ENCODE results near the gene ADCYAP1R1.

Gene ADCYAP1R1

GRCh38 chr7:31058122-31058521 is 6.0 kb downstream of the ADCYAP1R1 start:
- H3K27ac ChIP-seq (ENCODE audit: low read length) = no peak overlapping the region
- no peaks in the 10 kb centered on the region for H3K36me3 ChIP-seq (ENCODE audit: control insufficient read depth in 1 of 2, insufficient read depth in 2 of 2, low read length in 2 of 2)
- peaks cover 9% of the 10 kb centered on the region for H3K27me3 ChIP-seq (ENCODE audit: low read depth, low read length)
- peaks cover 0 to 12% of the 10 kb centered on the region in 2 donors for H3K4me1 ChIP-seq (ENCODE audit: control insufficient read depth in 1 of 2, insufficient read depth in 2 of 2, low read length in 2 of 2)
- H3K4me3 ChIP-seq (ENCODE audit: low read depth in 1 of 2, low read length in 2 of 2) = no peak overlapping the region
- H3K9me3 ChIP-seq (ENCODE audit: control insufficient read depth in 1 of 2, low read length in 2 of 2) = no peaks in the 10 kb centered on the region

GRCh38 chr7:31058688-31059087 is 6.6 kb downstream of the ADCYAP1R1 start:
- Histone ChIP-seq H3K27ac (ENCODE audit: low read length) (no peak overlapping the region), H3K4me3 (ENCODE audit: low read depth in 1 of 2, low read length in 2 of 2) (no peak overlapping the region), H3K36me3 (ENCODE audit: control insufficient read depth in 1 of 2, insufficient read depth in 2 of 2, low read length in 2 of 2) (no peaks in the 10 kb centered on the region), H3K27me3 (ENCODE audit: low read depth, low read length) (peaks cover 7% of the 10 kb centered on the region), H3K9me3 (ENCODE audit: control insufficient read depth in 1 of 2, low read length in 2 of 2) (no peaks in the 10 kb centered on the region), H3K4me1 (ENCODE audit: control insufficient read depth in 1 of 2, insufficient read depth in 2 of 2, low read length in 2 of 2) (peaks cover 0 to 8% of the 10 kb centered on the region in 2 donors)

DNA sequence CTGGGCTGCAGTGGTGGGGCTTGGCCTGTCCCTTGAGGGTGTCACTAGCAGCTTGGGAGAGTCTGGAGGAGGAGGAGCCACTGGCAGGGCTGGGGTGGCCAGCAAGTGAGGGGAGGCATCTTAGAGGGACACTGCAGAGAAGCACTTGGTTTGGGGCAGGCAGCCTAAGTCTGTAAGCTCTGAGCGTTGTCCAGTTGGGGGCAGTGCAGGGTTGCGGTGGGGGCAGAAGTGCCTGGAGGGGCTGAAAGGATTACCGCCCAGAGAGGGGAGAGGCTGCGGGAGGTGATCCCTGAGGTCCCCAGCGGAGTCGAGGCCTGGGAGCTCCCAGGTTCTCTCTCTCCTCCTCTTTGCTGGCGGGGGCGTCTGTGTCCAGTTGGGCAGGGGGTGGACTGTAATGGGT is 7.4 kb downstream of the ADCYAP1R1 start:
- H3K9me3 ChIP-seq (ENCODE audit: control insufficient read depth in 1 of 2, low read length in 2 of 2) = no peaks in the 10 kb centered on the region
- H3K4me1 ChIP-seq (ENCODE audit: control insufficient read depth in 1 of 2, insufficient read depth in 2 of 2, low read length in 2 of 2) = peaks cover 0 to 7% of the 10 kb centered on the region in 2 donors
- H3K27ac ChIP-seq (ENCODE audit: low read length) = no peak overlapping the region
- H3K36me3 ChIP-seq (ENCODE audit: control insufficient read depth in 1 of 2, insufficient read depth in 2 of 2, low read length in 2 of 2) = no peaks in the 10 kb centered on the region
- no peak overlapping the region for H3K4me3 ChIP-seq (ENCODE audit: low read depth in 1 of 2, low read length in 2 of 2)
- peaks cover 3% of the 10 kb centered on the region for H3K27me3 ChIP-seq (ENCODE audit: low read depth, low read length)

DNA sequence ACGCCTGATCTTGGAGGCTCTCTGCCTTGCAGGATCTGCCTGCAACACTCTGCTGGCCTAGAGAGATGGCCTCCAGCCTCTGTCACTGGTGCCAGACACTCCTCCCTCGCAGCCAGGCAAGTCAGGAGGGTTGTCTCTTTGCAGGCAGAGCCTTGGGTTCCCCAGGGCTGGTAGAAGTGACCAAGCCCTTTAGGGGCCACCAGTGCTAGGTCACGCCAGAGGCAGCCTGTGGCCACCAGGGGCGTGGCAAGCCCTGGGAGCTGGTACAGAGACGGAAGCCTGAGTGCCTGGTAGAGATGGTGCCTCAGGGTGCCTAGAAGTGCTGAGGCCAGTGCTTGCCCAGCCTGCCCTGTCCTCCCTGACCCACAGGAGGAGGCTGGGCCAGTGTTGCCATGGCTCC is 9.1 kb downstream of the ADCYAP1R1 start:
- peaks cover 0 to 7% of the 10 kb centered on the region in 2 donors for H3K4me1 ChIP-seq (ENCODE audit: control insufficient read depth in 1 of 2, insufficient read depth in 2 of 2, low read length in 2 of 2)
- no peak overlapping the region for H3K27ac ChIP-seq (ENCODE audit: low read length)
- H3K36me3 ChIP-seq (ENCODE audit: control insufficient read depth in 1 of 2, insufficient read depth in 2 of 2, low read length in 2 of 2) = no peaks in the 10 kb centered on the region
- no peak overlapping the region for H3K4me3 ChIP-seq (ENCODE audit: low read depth in 1 of 2, low read length in 2 of 2)
- no peaks in the 10 kb centered on the region for H3K9me3 ChIP-seq (ENCODE audit: control insufficient read depth in 1 of 2, low read length in 2 of 2)
- H3K27me3 ChIP-seq (ENCODE audit: low read depth, low read length) = no peaks in the 10 kb centered on the region

DNA sequence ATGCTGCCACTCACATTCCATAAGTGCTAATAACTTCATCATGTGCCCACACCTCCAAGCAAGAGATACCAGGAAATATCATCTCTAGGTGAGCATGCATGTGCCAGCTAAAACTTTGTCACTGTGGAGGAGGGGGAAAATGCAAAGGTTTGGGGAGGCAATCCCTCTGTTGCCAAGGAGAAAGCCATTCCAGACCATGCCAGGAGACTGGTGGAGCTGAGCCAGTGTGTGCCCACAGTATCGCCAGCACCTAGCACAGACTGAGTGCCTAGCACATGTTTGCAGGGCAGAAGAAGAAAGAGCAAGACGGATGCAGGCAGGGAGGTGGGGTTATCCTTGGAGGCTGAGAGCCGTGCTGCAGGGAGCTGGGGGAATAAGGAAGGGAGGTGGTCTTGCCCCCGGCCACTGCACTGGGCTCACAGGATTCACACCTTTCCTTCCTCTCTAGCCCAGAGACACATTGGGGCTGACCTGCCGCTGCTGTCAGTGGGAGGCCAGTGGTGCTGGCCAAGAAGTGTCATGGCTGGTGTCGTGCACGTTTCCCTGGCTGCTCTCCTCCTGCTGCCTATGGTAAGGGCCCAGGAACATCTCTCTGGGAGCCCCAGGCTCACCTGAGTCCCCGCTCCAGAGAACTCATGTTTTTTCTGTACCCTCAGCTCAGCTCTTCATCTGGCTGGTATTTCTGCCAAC is 10.8 kb downstream of the ADCYAP1R1 start:
- Histone ChIP-seq H3K4me3 (ENCODE audit: low read depth in 1 of 2, low read length in 2 of 2) (no peak overlapping the region), H3K4me1 (ENCODE audit: control insufficient read depth in 1 of 2, insufficient read depth in 2 of 2, low read length in 2 of 2) (peaks cover 0 to 7% of the 10 kb centered on the region in 2 donors), H3K27ac (ENCODE audit: low read length) (no peak overlapping the region), H3K9me3 (ENCODE audit: control insufficient read depth in 1 of 2, low read length in 2 of 2) (no peaks in the 10 kb centered on the region), H3K36me3 (ENCODE audit: control insufficient read depth in 1 of 2, insufficient read depth in 2 of 2, low read length in 2 of 2) (no peaks in the 10 kb centered on the region), H3K27me3 (ENCODE audit: low read depth, low read length) (no peaks in the 10 kb centered on the region)

DNA sequence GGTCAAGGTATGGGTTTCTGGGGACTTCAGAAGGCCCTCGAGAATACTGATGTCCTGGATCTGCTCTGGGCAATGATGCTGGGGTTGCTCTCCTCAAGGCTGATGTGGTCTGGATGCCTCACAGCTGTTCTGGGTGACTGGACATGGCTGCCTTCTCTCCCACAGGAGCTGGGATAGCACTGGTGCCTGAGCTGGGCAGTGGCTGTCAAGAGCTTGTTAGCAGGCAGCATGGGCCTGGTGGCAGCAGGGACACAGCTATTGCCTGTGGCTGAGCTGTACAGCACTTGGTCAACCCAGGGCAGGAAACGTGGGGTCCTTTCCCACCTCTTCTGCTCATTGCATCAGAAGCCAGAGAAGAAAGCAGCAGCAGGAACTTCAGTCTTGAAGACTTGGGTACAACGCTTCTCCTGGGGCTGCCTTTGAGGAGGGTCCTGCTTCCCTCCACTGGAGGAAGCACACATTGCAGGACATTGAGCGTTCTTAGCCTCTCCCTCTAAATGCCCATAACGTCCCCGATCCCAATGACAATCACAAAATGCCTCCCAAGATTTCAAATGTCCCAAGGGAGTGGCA is 13.0 kb downstream of the ADCYAP1R1 start:
- no peaks in the 10 kb centered on the region for H3K36me3 ChIP-seq (ENCODE audit: control insufficient read depth in 1 of 2, insufficient read depth in 2 of 2, low read length in 2 of 2)
- H3K27ac ChIP-seq (ENCODE audit: low read length) = no peak overlapping the region
- H3K4me3 ChIP-seq (ENCODE audit: low read depth in 1 of 2, low read length in 2 of 2) = no peak overlapping the region
- H3K4me1 ChIP-seq (ENCODE audit: control insufficient read depth in 1 of 2, insufficient read depth in 2 of 2, low read length in 2 of 2) = no peaks in the 10 kb centered on the region
- no peaks in the 10 kb centered on the region for H3K9me3 ChIP-seq (ENCODE audit: control insufficient read depth in 1 of 2, low read length in 2 of 2)
- H3K27me3 ChIP-seq (ENCODE audit: low read depth, low read length) = no peaks in the 10 kb centered on the region

- Histone ChIP-seq H3K4me1 (ENCODE audit: control insufficient read depth in 1 of 2, insufficient read depth in 2 of 2, low read length in 2 of 2) (no peaks in the 10 kb centered on the region), H3K4me3 (ENCODE audit: low read depth in 1 of 2, low read length in 2 of 2) (no peak overlapping the region), H3K36me3 (ENCODE audit: control insufficient read depth in 1 of 2, insufficient read depth in 2 of 2, low read length in 2 of 2) (no peaks in the 10 kb centered on the region), H3K9me3 (ENCODE audit: control insufficient read depth in 1 of 2, low read length in 2 of 2) (no peaks in the 10 kb centered on the region), H3K27ac (ENCODE audit: low read length) (no peak overlapping the region), H3K27me3 (ENCODE audit: low read depth, low read length) (no peaks in the 10 kb centered on the region)
These were observed 13.7 kb downstream of the ADCYAP1R1 start for GRCh38 chr7:31065840-31066239.

GRCh38 chr7:31066516-31067130 is 14.5 kb downstream of the ADCYAP1R1 start:
- no peaks in the 10 kb centered on the region for H3K27me3 ChIP-seq (ENCODE audit: low read depth, low read length)
- H3K27ac ChIP-seq (ENCODE audit: low read length) = no peak overlapping the region
- no peaks in the 10 kb centered on the region for H3K36me3 ChIP-seq (ENCODE audit: control insufficient read depth in 1 of 2, insufficient read depth in 2 of 2, low read length in 2 of 2)
- no peak overlapping the region for H3K4me3 ChIP-seq (ENCODE audit: low read depth in 1 of 2, low read length in 2 of 2)
- no peaks in the 10 kb centered on the region for H3K9me3 ChIP-seq (ENCODE audit: control insufficient read depth in 1 of 2, low read length in 2 of 2)
- H3K4me1 ChIP-seq (ENCODE audit: control insufficient read depth in 1 of 2, insufficient read depth in 2 of 2, low read length in 2 of 2) = no peaks in the 10 kb centered on the region

DNA sequence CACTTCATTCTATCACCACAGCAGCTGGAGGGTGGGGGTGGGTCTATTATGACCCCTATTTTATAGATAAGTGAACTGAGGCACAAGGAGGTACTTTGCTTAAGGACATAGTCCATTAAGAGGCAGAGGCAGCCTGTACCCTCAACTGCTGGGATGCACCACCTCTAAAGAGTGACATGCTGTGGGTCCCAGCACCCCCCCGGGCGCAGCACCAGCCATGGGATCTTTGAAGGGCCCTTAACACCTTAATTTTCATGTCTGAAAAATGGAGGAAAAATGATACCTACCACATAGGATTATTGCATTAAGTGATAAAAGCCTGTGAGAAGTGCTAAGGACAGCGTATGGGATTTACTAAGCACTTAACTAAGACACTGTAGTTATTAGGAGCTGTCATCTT is 15.4 kb downstream of the ADCYAP1R1 start:
- H3K9me3 ChIP-seq (ENCODE audit: control insufficient read depth in 1 of 2, low read length in 2 of 2) = no peaks in the 10 kb centered on the region
- H3K4me1 ChIP-seq (ENCODE audit: control insufficient read depth in 1 of 2, insufficient read depth in 2 of 2, low read length in 2 of 2) = no peaks in the 10 kb centered on the region
- H3K4me3 ChIP-seq (ENCODE audit: low read depth in 1 of 2, low read length in 2 of 2) = no peak overlapping the region
- H3K27ac ChIP-seq (ENCODE audit: low read length) = no peak overlapping the region
- no peaks in the 10 kb centered on the region for H3K27me3 ChIP-seq (ENCODE audit: low read depth, low read length)
- H3K36me3 ChIP-seq (ENCODE audit: control insufficient read depth in 1 of 2, insufficient read depth in 2 of 2, low read length in 2 of 2) = no peaks in the 10 kb centered on the region

- Histone ChIP-seq H3K4me1 (ENCODE audit: control insufficient read depth in 1 of 2, insufficient read depth in 2 of 2, low read length in 2 of 2) (no peaks in the 10 kb centered on the region), H3K27me3 (ENCODE audit: low read depth, low read length) (no peaks in the 10 kb centered on the region), H3K4me3 (ENCODE audit: low read depth in 1 of 2, low read length in 2 of 2) (no peak overlapping the region), H3K36me3 (ENCODE audit: control insufficient read depth in 1 of 2, insufficient read depth in 2 of 2, low read length in 2 of 2) (no peaks in the 10 kb centered on the region), H3K27ac (ENCODE audit: low read length) (no peak overlapping the region), H3K9me3 (ENCODE audit: control insufficient read depth in 1 of 2, low read length in 2 of 2) (no peaks in the 10 kb centered on the region)
These were observed 16.0 kb downstream of the ADCYAP1R1 start for GRCh38 chr7:31068006-31068675.

DNA sequence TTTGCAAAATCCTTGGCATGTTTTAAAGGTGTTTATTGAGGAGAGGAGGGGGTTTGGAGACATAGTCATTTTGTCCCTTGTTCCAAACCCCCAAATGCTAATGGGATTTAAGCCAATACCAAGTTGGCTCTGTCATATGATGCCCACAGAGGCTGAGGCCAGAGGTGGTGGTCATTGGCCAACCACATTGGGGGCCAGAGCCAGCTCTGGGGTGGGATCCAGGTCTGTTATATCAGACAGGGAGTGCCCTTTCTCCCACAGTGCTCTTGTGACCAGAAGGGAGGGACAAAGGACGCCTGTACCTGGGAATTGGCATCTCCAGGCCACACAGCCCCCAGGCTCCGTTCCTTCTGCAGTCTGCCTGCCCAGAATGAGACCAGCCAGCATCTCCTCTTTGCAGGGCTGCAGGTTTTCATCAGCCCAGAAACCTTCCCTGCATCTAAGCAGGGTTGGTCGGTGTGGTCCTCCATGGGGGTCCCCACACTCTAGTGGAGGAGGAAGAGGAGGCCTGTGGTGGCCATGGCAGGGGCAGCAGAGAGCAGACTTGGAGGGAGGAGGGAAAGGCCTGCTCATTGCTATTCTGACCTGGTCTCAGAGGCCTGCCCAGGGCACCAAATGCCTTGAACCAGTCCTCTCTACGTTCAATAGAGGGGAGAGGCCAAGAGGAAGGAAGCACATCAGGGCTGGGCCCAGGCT is 17.9 kb downstream of the ADCYAP1R1 start:
- H3K9me3 ChIP-seq (ENCODE audit: control insufficient read depth in 1 of 2, low read length in 2 of 2) = no peaks in the 10 kb centered on the region
- H3K27me3 ChIP-seq (ENCODE audit: low read depth, low read length) = no peaks in the 10 kb centered on the region
- no peaks in the 10 kb centered on the region for H3K36me3 ChIP-seq (ENCODE audit: control insufficient read depth in 1 of 2, insufficient read depth in 2 of 2, low read length in 2 of 2)
- H3K27ac ChIP-seq (ENCODE audit: low read length) = no peak overlapping the region
- H3K4me1 ChIP-seq (ENCODE audit: control insufficient read depth in 1 of 2, insufficient read depth in 2 of 2, low read length in 2 of 2) = no peaks in the 10 kb centered on the region
- no peak overlapping the region for H3K4me3 ChIP-seq (ENCODE audit: low read depth in 1 of 2, low read length in 2 of 2)

Measured in muscle layer of duodenum (tissue), 2 donors.